Measurements from ENCODE around the gene ELAC2.

The ELAC2 gene

DNA sequence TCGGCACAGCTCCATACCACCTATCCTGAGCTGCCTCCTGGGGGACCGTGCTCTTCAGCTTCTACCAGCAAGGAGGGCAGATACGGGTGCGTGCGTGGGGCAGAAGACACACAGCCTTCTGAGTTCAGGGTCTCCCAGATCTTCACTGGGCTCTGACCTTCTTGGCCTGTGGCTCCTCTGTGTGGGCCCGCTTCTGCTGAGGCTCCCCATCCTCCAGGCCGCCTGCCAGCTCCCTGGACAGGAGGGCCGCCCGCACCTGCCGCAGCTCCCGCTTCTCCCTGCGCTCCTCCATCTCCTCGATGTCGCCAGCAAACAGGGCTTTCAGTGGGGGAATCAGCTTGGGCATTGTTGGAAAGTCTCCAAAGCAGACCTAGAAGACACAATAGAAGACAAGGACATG is 25.2 kb downstream of the ELAC2 start:
- TF ChIP-seq, protein P1, sequence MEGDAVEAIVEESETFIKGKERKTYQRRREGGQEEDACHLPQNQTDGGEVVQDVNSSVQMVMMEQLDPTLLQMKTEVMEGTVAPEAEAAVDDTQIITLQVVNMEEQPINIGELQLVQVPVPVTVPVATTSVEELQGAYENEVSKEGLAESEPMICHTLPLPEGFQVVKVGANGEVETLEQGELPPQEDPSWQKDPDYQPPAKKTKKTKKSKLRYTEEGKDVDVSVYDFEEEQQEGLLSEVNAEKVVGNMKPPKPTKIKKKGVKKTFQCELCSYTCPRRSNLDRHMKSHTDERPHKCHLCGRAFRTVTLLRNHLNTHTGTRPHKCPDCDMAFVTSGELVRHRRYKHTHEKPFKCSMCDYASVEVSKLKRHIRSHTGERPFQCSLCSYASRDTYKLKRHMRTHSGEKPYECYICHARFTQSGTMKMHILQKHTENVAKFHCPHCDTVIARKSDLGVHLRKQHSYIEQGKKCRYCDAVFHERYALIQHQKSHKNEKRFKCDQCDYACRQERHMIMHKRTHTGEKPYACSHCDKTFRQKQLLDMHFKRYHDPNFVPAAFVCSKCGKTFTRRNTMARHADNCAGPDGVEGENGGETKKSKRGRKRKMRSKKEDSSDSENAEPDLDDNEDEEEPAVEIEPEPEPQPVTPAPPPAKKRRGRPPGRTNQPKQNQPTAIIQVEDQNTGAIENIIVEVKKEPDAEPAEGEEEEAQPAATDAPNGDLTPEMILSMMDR (IDR thresholded peaks at IDR 0.05; ENCODE audit: low read depth, low read length): no peak
- DNase-seq (ENCODE audit: extremely low read depth, low read depth): no peak

GRCh38 chr17:12990926-12991325 is 26.9 kb downstream of the ELAC2 start:
- TF ChIP-seq, protein P1 (IDR thresholded peaks at IDR 0.05; ENCODE audit: low read depth, low read length): no peak
- DNase-seq (ENCODE audit: extremely low read depth, low read depth): no peak

DNA sequence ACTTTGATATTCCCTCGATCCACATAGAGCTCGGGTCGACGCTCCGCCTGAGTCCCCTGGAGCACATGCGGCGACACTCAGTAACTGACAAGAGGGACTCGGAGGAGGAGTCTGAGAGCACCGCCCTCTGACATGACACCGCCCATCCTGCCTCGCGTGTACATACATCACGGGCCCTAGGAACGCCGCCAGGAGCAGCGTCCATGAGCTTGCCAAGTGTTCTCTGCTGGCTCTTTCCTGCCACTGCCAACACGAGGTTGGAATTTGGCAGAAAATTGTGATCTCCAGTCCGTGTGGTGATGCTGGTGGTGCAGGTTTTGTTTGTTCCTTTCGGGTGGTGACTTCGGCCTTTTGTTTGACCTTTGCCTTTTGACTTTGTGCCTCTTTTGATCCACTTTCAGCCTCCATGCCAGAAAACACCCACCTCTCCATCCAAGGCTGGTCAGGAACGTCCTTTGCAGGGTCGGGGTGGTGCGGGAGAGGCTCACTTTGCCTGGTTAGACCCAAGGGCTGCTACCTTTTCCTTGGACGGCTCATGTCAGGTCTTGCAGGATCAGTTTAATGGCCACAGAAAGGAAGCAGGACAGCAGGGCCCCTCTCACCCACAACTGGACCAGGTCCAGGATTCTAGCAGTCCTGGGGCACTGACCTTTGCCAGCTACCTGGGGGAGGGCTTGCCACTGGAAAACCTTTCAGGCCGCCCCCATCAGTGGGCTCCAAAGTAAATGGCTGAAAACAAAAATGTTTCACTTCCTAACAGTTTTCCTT is 27.6 kb downstream of the ELAC2 start:
- DNase-seq (ENCODE audit: extremely low read depth, low read depth): no peak
- TF ChIP-seq, protein P1 (IDR thresholded peaks at IDR 0.05; ENCODE audit: low read depth, low read length): no peak

DNA sequence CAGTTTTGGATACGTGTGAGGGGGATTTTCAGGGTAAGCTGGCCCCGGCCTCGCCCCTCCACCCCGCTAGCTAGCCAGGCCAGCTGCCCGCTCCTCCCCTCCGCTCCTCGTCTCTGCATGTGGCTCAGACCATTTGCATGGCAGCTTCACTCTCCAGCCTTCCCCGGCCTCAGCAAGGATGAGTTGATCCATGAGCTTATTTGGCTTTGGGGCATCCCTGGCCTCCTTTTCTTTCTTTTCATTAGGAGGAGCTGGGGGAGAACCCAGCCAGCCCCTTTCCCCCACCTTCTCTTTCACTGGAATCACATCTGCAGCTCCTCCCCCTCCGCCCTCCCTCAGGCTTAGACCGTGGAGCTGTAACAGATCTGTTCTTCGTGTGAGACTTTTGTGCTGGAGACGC is 30.7 kb downstream of the ELAC2 start:
- TF ChIP-seq, protein P1 (IDR thresholded peaks at IDR 0.05; ENCODE audit: low read depth, low read length): no peak
- DNase-seq (ENCODE audit: extremely low read depth, low read depth): no peak

DNA sequence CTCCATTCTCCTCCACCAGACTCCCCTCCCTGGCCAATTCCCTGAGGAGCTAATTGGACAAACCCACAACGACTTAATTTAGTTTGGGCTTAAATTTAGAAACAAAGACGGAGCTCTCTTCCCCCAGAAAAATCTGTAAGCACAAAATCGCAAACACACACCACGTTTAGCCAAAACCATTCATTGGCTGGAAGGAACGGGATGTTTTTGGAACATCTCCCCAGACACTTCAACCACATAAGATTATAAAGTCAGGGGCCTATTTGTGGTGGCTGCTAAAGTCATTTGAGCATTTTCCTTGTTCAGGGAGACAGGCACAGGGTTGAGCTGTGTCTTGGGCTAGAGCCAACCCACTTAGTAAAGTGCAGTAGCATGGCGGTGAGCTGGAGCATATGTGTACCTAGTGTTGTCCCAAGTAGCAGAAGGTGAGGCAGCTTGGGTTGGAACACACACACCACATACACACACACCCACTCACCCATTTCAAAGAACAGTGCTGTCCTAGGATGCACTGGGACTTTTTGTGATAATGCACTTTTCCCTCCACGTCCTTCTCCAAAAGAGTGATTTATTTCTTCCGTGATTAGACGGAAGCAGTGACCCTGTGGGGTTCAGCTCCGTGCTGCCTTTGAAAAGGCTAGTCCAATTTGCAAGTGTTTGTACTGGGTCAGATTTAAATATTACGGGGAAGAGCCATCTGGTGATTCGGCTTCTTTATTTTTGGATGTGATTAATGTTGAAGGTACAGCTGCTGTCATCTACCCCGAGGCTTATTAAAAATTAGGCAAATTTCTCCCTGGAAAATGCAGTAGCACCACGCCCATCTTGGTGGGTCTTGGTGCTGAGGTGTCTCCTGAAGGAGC is 32.2 kb downstream of the ELAC2 start:
- DNase-seq (ENCODE audit: extremely low read depth, low read depth): no peak
- TF ChIP-seq, protein P1 (IDR thresholded peaks at IDR 0.05; ENCODE audit: low read depth, low read length): no peak

DNA sequence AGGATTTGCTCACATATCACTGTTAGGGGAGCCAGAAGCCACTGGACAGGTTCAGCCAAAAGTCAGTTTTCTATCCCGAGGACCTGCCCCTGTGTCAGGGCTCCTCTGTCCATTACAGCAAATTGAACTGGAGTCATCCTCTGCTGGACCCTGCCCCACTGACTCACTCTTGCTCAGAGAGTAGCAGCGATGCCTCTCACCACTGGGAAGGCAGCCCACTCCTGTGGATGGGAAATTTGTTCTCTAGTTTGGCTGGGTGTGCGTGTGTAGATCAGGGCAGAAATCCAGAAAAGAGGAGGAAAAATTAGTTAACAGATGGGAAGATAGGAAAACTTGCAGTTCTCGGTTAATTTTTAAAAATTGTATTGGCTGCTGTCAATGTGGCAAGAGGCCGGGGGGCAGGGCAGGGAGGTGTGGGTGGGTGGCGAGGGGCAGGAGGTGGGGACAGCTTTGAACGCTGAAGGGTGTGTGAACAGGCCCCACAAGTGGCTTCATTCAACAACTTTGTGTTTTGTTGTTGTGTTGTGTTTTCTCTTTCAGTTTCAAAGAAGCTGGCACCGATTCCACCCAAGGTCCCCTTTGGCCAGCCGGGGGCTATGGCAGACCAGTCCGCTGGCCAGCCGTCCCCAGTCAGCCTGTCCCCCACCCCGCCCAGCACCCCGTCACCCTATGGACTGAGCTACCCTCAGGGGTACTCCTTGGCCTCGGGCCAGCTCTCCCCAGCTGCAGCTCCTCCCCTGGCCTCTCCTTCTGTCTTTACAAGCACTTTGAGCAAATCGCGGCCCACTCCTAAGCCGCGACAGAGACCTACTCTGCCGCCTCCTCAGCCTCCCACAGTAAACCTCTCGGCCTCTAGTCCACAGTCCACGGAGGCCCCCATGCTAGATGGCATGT is 33.6 kb downstream of the ELAC2 start:
- peak; percentile 84 for DNase-seq (ENCODE audit: extremely low read depth, low read depth)
- TF ChIP-seq, protein P1 (IDR thresholded peaks at IDR 0.05; ENCODE audit: low read depth, low read length): no peak
